ENCODE results near the gene MRPL4. TPM values are rescaled to one million over a fixed set of nuclear protein-coding genes. Genes with fewer than 3 reads are reported as not detected.

MRPL4 gene
- total and polyA plus RNA-seq, 2 of the 13 experiments (the other 11 are each of a cell fraction or from before 2014, with no cell fraction given), result 40.6 to 42.5 TPM

- TF ChIP-seq IKZF4 (CRISPR knock-in tag; IDR thresholded peaks at IDR 0.05; ENCODE audit: borderline replicate concordance, low read depth, not compliant biosample characterization) (no peak), SAP130 (CRISPR knock-in tag; IDR thresholded peaks at IDR 0.05; ENCODE audit: low read depth) (peak; percentile 91), ZNF281 (CRISPR knock-in tag; IDR thresholded peaks at IDR 0.05; ENCODE audit: borderline replicate concordance) (peak; percentile 26; the same call in 1 of the 2 replicates), SIN3A (IDR thresholded peaks at IDR 0.05; ENCODE audit: borderline replicate concordance, low read depth, low read length) (no peak), KLF16 (CRISPR knock-in tag; IDR thresholded peaks at IDR 0.05) (0 out of 4 replicates have a peak, but pooled peaks of 1 of the 2 experiments have one; percentile 20), JUNB (CRISPR knock-in tag; IDR thresholded peaks at IDR 0.05; ENCODE audit: borderline replicate concordance) (no peak), ZNF567 (CRISPR knock-in tag; IDR thresholded peaks at IDR 0.05; ENCODE audit: borderline replicate concordance) (no peak), IRF9 (CRISPR knock-in tag; IDR thresholded peaks at IDR 0.05; ENCODE audit: borderline replicate concordance) (peak; percentile 42; the same call in 1 of the 2 replicates), MLXIP (CRISPR knock-in tag; IDR thresholded peaks at IDR 0.05; ENCODE audit: borderline replicate concordance) (no peak), LCORL (IDR thresholded peaks at IDR 0.05) (no peak), LCORL (CRISPR knock-in tag; IDR thresholded peaks at IDR 0.05) (peak; percentile 27; the same call in 1 of the 2 replicates), ZMYM2 (CRISPR knock-in tag; IDR thresholded peaks at IDR 0.05) (peak; percentile 95), ZNF205 (CRISPR knock-in tag; IDR thresholded peaks at IDR 0.05) (0 out of 2 replicates have a peak, but pooled peaks have one; percentile 20), THAP7 (CRISPR knock-in tag; IDR thresholded peaks at IDR 0.05) (no peak), NR2F6 (IDR thresholded peaks at IDR 0.05) (peak; percentile 44; the same call in 1 of the 2 replicates), NR2F6 (CRISPR knock-in tag; IDR thresholded peaks at IDR 0.05) (peak; percentile 73; the same call in 1 of the 2 replicates), GATA4 (IDR thresholded peaks at IDR 0.05; ENCODE audit: borderline replicate concordance, low read depth) (no peak), ZNF746 (CRISPR knock-in tag; IDR thresholded peaks at IDR 0.05) (0 out of 2 replicates have a peak, but pooled peaks have one; percentile 34), ZFP91 (CRISPR knock-in tag; IDR thresholded peaks at IDR 0.05; ENCODE audit: borderline replicate concordance) (peak; percentile 60; the same call in 1 of the 2 replicates)
Observed at GRCh38 chr19:10238172-10238783, 13.7 kb upstream of the MRPL4 start (continued).

Measured in HepG2 (cell line).